Embryonic facial prominence (tissue), 1 donor: ENCODE data around the gene PER1.
A peak's percentile ranks its signal among the peaks of the same experiment; 100 is the strongest.
"Not testable (repeated sequence)": the region's sequence is repeated elsewhere in the genome, so short reads cannot be mapped to it uniquely, and the experiment has no call there.

Experiments
- DNase-seq: peaks from one replicate; pipeline ENCODE4 v3.0.0-alpha.2; 2016; ENCODE audit errors: extremely low spot score

PER1 gene

DNA sequence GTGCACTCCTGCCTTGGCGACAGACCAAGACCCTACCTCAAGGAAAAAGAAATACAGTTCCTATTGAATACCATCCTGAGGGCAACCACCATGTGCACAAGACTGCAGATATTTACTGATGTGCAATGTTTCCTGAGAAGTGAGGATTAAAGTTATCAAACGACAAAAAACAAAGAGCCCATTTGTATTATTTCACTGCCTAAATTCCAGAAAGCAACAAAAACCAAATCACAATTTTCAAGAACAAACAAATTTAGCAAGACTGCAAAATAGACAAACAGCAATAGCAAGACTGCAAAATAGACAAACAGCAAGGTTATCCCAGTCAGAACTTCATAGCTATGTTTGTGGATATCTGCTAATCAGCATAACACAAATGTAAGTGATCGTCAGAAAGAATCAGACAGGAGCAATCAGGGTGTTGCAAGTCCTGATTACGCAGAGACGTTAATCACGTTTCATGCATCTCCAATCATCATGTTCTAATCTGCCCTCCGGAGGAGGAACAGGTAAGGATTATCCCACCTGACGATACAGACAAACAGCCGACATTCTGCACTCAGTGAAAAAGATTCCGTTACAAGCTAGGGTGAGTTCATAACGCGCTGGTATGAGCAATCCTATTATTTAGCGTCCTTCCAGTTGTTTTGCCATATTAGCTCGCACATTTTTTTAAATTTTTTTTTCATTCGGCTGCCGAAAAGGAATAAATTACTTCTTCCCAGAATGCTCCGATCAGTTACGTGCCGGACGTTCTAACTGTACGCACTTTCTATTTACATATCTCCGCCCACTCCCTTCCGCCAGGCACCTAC, 21.1 kb upstream of the PER1 start:
- peak; percentile 96 for DNase-seq

DNA sequence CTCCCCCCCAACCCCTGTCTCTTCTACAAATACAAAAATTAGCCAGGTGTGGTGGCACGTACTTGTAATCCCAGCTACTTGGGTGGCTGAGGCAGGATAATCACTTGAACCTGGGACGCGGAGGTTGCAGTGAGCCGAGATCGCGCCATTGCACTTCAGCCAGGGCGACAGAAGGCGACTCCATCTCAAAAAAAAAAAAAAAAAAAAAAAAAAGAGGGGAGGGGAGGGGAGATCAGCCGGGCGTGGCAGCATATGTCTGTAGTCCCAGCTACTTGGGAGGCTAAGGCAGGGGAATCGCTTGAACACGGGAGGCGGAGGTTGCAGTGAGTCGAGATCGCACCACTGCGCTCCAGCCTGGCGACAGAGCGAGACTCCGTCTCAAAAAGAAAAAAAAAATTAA, 18.0 kb upstream of the PER1 start:
- not testable (repeated sequence) for DNase-seq

- DNase-seq = no peak
Measured at GRCh38 chr17:8167526-8167925, 15.3 kb upstream of the PER1 start.

GRCh38 chr17:8166731-8167130, 14.5 kb upstream of the PER1 start:
- DNase-seq = no peak

DNA sequence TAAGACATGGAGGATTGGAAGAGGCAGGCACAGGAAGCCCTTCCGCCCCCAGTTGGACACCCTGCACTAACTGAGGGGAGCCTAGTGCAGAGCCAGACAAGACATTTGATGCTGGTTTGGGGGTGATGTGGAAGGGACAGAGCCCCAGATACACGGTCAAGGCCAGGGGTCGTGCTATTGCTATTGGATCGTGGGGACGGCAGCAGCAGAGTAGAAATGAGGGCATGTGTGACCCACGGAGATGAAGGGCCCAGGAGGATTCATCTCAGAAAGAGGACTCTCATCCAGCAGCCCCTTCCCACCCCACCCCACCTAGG, 12.6 kb upstream of the PER1 start:
- DNase-seq = no peak

GRCh38 chr17:8163978-8164814, 12.0 kb upstream of the PER1 start:
- no peak for DNase-seq

- no peak for DNase-seq
Measured at GRCh38 chr17:8162997-8163977, 11.1 kb upstream of the PER1 start.

DNA sequence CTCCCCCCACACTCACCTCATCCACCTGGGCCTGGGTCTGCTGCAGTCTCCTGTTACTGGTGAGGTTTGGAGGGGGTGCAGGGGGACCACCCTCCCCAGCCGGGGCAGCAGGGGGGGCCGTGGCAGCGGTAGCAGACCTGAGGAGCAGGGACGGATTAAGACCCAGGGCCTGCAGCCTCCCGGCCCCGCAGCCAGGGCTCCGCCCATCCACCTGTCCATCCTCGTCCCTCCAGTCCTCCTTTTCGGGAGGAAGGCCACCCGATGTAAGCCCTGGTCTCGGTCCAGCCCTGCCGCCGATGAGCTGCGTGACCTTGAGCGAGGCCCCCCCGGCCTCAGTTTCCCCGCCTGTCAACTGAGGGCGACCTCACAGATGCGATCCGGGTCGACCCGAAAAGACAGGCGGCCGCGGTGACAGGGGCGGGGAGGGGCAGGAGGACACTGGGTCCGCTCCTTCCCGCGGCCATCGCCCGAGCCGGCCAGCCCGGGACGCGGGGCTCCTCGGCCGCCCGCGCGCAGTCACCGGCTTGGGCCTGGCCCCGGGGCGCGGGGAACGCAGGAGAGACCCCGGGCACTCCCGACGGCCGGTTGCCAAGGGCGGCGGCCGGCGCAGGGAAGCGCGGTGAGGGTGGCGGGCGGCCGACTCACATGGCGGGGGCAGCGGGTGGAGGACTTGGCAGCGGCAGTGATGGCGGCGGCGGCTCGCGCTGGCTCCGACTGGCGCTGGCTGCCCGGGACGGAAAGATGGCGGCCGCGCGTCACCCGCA, 10.2 kb upstream of the PER1 start, which contains the start of gene VAMP2:
Gene VAMP2 (minus strand): TSS at position 716 of the 764 bp plus-strand sequence. CDS start 69 bp downstream, at position 647.
- no peak for DNase-seq

- no peak for DNase-seq
Measured at GRCh38 chr17:8161289-8162232, 9.4 kb upstream of the PER1 start.

- DNase-seq = no peak
Measured at GRCh38 chr17:8160741-8161221, 8.6 kb upstream of the PER1 start.

DNA sequence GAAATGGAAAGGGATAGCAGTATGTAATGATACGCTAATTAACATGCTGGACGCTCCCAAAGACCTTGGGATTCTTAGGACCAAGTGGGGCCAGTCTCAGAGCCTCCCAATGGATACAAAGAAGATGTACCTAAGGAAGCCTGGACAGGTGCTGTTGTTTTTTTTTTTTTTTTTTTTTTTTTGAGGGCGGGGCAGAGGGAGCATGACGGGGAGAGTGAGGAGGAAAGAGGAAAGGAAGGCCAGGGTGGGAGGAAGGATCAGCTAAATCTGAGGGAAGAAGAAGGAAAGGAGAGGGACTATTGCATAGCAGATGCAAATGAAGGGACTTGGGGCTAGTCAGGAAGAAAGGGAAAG, 8.0 kb upstream of the PER1 start:
- no peak for DNase-seq

DNA sequence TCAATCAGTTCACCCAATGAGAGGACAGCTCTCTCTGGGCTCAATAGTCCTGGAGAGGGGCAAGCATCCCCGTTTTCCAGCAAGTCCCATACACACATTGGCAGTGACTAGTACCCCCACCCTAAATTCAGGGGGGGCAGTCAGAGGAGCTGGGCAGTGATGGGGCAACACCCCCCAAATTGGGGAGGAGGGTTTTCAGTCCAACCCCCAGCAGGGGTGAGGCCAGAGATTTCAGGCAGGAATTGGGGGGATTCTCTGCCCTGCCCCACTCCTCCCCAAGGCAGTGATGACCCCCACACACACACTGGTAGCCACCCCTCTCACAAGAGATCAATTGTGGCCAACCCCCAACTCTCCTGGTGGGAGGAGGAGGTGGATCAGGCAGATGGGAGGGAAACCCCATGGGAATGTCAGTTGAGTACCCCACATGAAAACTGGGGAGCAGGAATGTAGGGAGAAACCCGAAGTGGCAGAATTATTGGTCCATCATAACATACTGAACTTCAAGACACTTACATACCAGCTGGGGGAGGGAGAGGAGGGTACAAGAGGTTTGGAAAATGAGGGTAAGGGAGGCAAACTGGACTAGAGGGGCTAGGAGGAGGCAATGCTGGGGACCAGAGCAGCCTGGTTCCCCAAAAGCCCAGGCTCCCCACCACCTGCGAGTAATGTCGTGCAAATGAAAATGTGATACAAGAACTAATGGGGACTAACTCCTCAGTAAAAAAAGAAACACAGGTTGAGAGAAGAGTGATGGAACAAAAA, 7.4 kb upstream of the PER1 start:
- no peak for DNase-seq

- no peak for DNase-seq
Measured at GRCh38 chr17:8159032-8159400, 6.8 kb upstream of the PER1 start.

GRCh38 chr17:8158267-8159031, 6.2 kb upstream of the PER1 start:
- DNase-seq = no peak

DNA sequence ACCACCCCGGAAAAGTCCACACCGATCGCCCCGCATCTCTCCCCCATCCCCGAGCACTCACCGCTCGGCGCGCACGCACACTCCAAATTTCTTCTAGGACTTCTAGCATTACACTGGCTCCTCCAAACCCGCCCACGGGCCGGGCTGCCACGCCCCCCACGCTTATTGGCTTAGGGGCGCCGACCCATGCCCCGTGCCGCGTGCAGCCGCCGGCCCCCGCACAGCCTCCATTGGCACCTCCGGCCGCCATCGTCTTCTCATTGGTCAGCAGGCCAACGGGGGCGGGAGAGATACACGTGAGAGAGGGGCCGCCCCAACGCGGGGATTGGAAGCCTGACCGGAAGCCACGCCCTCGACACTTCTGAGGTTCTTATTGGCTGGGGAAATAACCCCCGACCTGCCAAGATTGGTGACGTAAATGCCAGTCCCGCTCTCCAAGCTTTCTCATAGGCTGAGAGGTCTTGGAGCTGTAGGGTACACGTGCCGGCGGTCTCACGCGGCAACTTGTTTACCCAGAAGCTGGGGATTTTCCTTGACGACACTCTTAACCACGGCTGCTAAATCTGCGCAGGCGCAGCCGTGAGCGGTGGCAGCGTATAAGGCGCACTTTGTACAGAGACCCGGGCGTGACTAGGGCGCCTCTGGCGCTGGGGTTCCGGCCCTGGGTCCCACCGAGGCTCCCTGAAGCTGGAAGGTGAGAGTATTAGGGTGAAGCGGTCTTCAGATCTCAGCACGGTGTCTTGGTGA, 4.2 kb upstream of the PER1 start:
- peak; percentile 100 for DNase-seq

DNA sequence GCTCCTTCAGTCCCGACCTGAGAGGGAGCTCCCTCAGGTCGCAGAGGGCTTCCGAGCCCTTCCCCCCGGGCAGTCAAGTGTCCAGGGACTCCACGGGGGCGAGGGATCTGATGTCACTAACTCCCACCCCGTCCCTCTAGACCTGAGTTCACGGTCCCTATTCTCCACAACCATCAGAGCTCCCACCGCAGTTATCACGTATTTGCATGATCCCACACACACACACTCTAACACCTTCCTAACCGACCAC, 3.7 kb upstream of the PER1 start:
- DNase-seq = no peak

DNA sequence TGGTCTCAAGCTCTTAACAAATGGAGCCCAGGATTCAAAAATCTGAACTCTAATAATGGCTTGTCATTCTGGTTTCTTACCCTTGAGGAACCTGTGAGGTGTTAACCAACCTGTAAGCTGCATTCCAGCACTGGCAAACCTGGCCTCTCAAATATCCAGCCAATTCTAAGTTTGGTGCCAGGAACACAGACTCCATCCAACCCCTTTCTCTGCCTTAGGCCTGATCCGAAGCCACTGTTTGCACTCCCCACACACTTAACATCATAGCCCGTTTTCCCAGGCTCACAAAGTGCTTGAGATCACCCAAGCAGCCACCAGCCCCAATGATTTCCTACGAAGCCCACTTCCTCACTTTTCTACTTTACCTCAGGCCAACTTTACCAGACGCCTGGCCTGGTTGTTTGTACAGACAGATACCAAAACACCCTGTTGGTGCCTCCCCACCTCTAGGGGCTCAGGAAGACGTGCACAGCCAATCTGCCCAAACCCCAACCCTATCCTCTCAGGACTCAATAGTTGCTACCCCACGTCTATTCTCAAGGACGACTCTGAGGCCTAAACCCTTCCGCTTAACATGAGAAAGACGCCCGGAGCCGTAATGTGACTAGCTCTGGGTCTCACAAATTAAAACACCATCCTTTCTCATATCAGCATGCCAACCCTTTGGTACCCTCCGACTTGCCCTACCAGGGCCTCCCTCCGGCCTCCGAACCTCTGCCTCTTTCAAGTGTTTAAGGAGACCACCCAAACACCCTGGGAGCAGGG, 3.2 kb upstream of the PER1 start:
- no peak for DNase-seq
